B cell (primary cell): ENCODE data around the gene COL11A1. TPM values are rescaled to one million over a fixed set of nuclear protein-coding genes. Genes with fewer than 3 reads are reported as not detected.

Experiments used
- ATAC-seq: fragments of 200-7000 bp; cut with Tn5 transposase; one replicate; pipeline ENCODE4 v1.10.0; 2021; ENCODE audit warnings: low read depth, mild to moderate bottlenecking, moderate number of reproducible peaks, moderate library complexity
- CTCF ChIA-PET: fragments of 350-600 bp; sonication (Branson Sonifier 250); formaldehyde crosslinking; loops from one replicate; lab custom pipeline; 2021; ENCODE audit warnings: antibody characterized with exemption, inconsistent platforms; lab: Charles Lee
- POLR2A ChIA-PET: fragments of 350-600 bp; sonication (Branson Sonifier 250); formaldehyde crosslinking; loops from one replicate; lab custom pipeline; 2021; ENCODE audit warnings: antibody characterized with exemption; lab: Charles Lee
- DNase-seq: peaks from one replicate; pipeline ENCODE4 v3.0.0; 2013
- H2AFZ ChIP-seq: 2 replicates; pipeline ENCODE4 v1.6.1; 2012; ENCODE audit warnings: mild to moderate bottlenecking, low read depth, low read length; ENCODE audit not compliant: insufficient read depth, poor library complexity, severe bottlenecking
- H3K27ac ChIP-seq, 2 donors: 1 replicate in 1 of 2; 2 replicates in 1 of 2; pipeline ENCODE4 v1.5.1; 2012 to 2013; ENCODE audit warnings: low read length in 2 of 2, mild to moderate bottlenecking in 2 of 2, moderate library complexity in 1 of 2
- H3K27me3 ChIP-seq, 4 experiments: fragments of 200-600 bp in 1 of 4; sonication (generic) in 1 of 4; replicated peaks in 1 of 4; 1 replicate in 2 of 4; 2 replicates in 2 of 4; pipeline versions ENCODE4 v1.6.1 to v1.7.0; 2013 to 2016; ENCODE audit warnings: low read length in 3 of 4, mild to moderate bottlenecking in 2 of 4, mixed read lengths in 1 of 4, moderate library complexity in 1 of 4; ENCODE audit not compliant: insufficient read depth in 4 of 4, control insufficient read depth in 3 of 4; ENCODE audit errors: control extremely low read depth in 1 of 4
- H3K36me3 ChIP-seq, 2 experiments: replicated peaks in 1 of 2; 1 replicate in 1 of 2; 2 replicates in 1 of 2; pipeline versions ENCODE4 v1.6.1 to v1.7.1; 2013; ENCODE audit warnings: low read length in 1 of 2; ENCODE audit not compliant: insufficient read depth in 2 of 2, control insufficient read depth in 1 of 2; ENCODE audit errors: control extremely low read depth in 1 of 2, extremely low read depth in 1 of 2
- H3K4me1 ChIP-seq, 2 donors: fragments of 200-600 bp in 1 of 2; sonication (generic) in 1 of 2; 1 replicate in 1 of 2; 2 replicates in 1 of 2; pipeline versions ENCODE4 v1.5.1 to v1.6.1; 2013 to 2017; ENCODE audit warnings: low read length in 2 of 2; ENCODE audit not compliant: control insufficient read depth in 2 of 2, insufficient read depth in 2 of 2
- H3K4me2 ChIP-seq: replicated peaks from 2 replicates; pipeline ENCODE3; 2012; ENCODE audit warnings: mild to moderate bottlenecking, low read depth, low read length; ENCODE audit not compliant: poor library complexity, severe bottlenecking
- H3K4me3 ChIP-seq, 5 experiments: fragments of 200-600 bp in 1 of 5; sonication (generic) in 1 of 5; 1 replicate in 3 of 5; 2 replicates in 2 of 5; pipeline versions ENCODE4 v1.5.1 to v1.7.0; 2011 to 2016; ENCODE audit warnings: low read length in 4 of 5, mild to moderate bottlenecking in 4 of 5, low read depth in 2 of 5, control low read depth in 1 of 5, moderate library complexity in 1 of 5; ENCODE audit not compliant: insufficient read depth in 1 of 5; ENCODE audit errors: control extremely low read depth in 1 of 5, extremely low read depth in 1 of 5
- H3K79me2 ChIP-seq: fragments of 200-600 bp; sonication (generic); one replicate; pipeline ENCODE4 v1.6.0; 2016; ENCODE audit warnings: low read length; ENCODE audit not compliant: control insufficient read depth, insufficient read depth
- H3K9ac ChIP-seq: fragments of 200-600 bp; sonication (generic); 2 replicates; pipeline ENCODE4 v1.6.1; 2017; ENCODE audit warnings: mild to moderate bottlenecking, low read length, moderate library complexity
- H3K9me3 ChIP-seq, 3 donors: one replicate each; pipeline versions ENCODE4 v1.6.1 to v1.7.1; 2013; ENCODE audit warnings: low read length in 2 of 3; ENCODE audit not compliant: control insufficient read depth in 2 of 3, insufficient read depth in 1 of 3; ENCODE audit errors: control extremely low read depth in 1 of 3
- H4K20me1 ChIP-seq: 2 replicates; pipeline ENCODE4 v1.6.0; 2012; ENCODE audit warnings: mild to moderate bottlenecking, low read length; ENCODE audit not compliant: insufficient read depth, control insufficient read depth, poor library complexity, severe bottlenecking
- H3K27ac Mint-ChIP-seq: one replicate; pipeline ENCODE4 v1.8.0; 2021; ENCODE audit warnings: mixed read lengths
- H3K27me3 Mint-ChIP-seq: one replicate; pipeline ENCODE4 v1.8.0; 2021; ENCODE audit warnings: mixed read lengths
- H3K4me1 Mint-ChIP-seq: one replicate; pipeline ENCODE4 v1.8.0; 2021; ENCODE audit warnings: mixed read lengths
- H3K4me3 Mint-ChIP-seq: one replicate; pipeline ENCODE4 v1.8.0; 2021; ENCODE audit warnings: mixed read lengths
- H3K9me3 Mint-ChIP-seq: one replicate; pipeline ENCODE4 v1.8.0; 2022; ENCODE audit warnings: mixed read lengths; ENCODE audit not compliant: insufficient read depth
- CTCF ChIP-seq: fragments of 200-600 bp; IDR thresholded peaks from one replicate; pipeline ENCODE4 v1.8.0; 2022; ENCODE audit warnings: antibody characterized with exemption, mild to moderate bottlenecking
- EZH2 ChIP-seq: IDR thresholded peaks from 2 replicates; pipeline ENCODE4 v1.6.1; 2012; ENCODE audit warnings: borderline replicate concordance, low read depth, mild to moderate bottlenecking, moderate library complexity, low read length; ENCODE audit not compliant: insufficient read depth, poor library complexity, severe bottlenecking
- WGBS: methylation state at CpG from one replicate; pipeline ENCODE4 v1.1.5; 2013; ENCODE audit warnings: missing lambda C conversion rate; ENCODE audit not compliant: insufficient coverage; 5-methylcytosine and 5-hydroxymethylcytosine counted together
- intact Hi-C: fragments of 100-400 bp; cut with micrococcal nuclease; formaldehyde crosslinking; loops from one replicate; pipeline ENCODE4 v1.10.0; 2022
- polyA plus RNA-seq: library from polyadenylated mRNA; depleted of rRNA; stranded (reverse); fragments of >200 nt; gene quantifications from 2 replicates; pipeline ENCODE4 v1.2.3, GENCODE V29; 2012
- total RNA-seq, 2 donors: library from RNA; stranded (reverse); fragments of 120-200 nt in 1 of 2; gene quantifications; 1 replicate in 1 of 2; 2 replicates in 1 of 2; pipeline versions ENCODE4 v1.2.3 to v1.2.4, GENCODE V29; 2013 to 2022

Gene COL11A1
- total and polyA plus RNA-seq, 2 donors (not counting 1 experiment from before 2014, with no cell fraction given), result not detected

GRCh38 chr1:102861247-102861646, 247.1 kb downstream of the COL11A1 start:
- POLR2A ChIA-PET, result no interaction called here
- 92% methylated on average over 2 of the region's 3 CpGs for WGBS
- Mint-ChIP-seq H3K4me3 (no peak overlapping the region), H3K27me3 (no peaks in the 10 kb centered on the region), H3K9me3 (peaks cover 10% of the 10 kb centered on the region), H3K27ac (no peak overlapping the region), H3K4me1 (no peaks in the 10 kb centered on the region)
- Histone ChIP-seq H3K4me2 (no peak overlapping the region), H3K4me3 (no peak overlapping the region), H4K20me1 (no peaks in the 10 kb centered on the region), H2AFZ (no peak overlapping the region), H3K27ac (no peak overlapping the region), H3K79me2 (no peaks in the 10 kb centered on the region), H3K4me1 (no peaks in the 10 kb centered on the region), H3K9me3 (no peaks in the 10 kb centered on the region), H3K36me3 (no peaks in the 10 kb centered on the region), H3K27me3 (no peaks in the 10 kb centered on the region), H3K9ac (no peak overlapping the region)
- CTCF ChIA-PET, result no interaction called here
- DNase-seq, result no peak
- no peak for ATAC-seq
- intact Hi-C loops, result no loop called here
- no peak for TF ChIP-seq EZH2
- no peak for TF ChIP-seq CTCF

GRCh38 chr1:102858695-102859094, 249.6 kb downstream of the COL11A1 start:
- Mint-ChIP-seq H3K27ac (no peak overlapping the region), H3K27me3 (no peaks in the 10 kb centered on the region), H3K4me1 (no peaks in the 10 kb centered on the region), H3K4me3 (no peak overlapping the region), H3K9me3 (peaks cover 8% of the 10 kb centered on the region)
- no peaks in the 10 kb centered on the region for H4K20me1 ChIP-seq
- H3K9ac ChIP-seq, result no peak overlapping the region
- no peak for DNase-seq
- intact Hi-C loops, result no loop called here
- H3K4me1 ChIP-seq, result no peaks in the 10 kb centered on the region
- H3K27ac ChIP-seq, result no peak overlapping the region
- H3K4me2 ChIP-seq, result no peak overlapping the region
- no peaks in the 10 kb centered on the region for H3K27me3 ChIP-seq
- TF ChIP-seq CTCF (no peak), EZH2 (no peak)
- H3K79me2 ChIP-seq, result no peaks in the 10 kb centered on the region
- H3K9me3 ChIP-seq, result peaks cover 0 to 8% (median 0%) of the 10 kb centered on the region in 3 donors
- ATAC-seq, result no peak
- H3K36me3 ChIP-seq, result no peaks in the 10 kb centered on the region
- POLR2A ChIA-PET, result no interaction called here
- CTCF ChIA-PET, result no interaction called here
- H3K4me3 ChIP-seq, result no peak overlapping the region
- H2AFZ ChIP-seq, result no peak overlapping the region
